Astrocyte of the hippocampus (primary cell): ENCODE measurements around the gene GAL3ST2.
"Not testable (repeated sequence)": the region's sequence is repeated elsewhere in the genome, so short reads cannot be mapped to it uniquely, and the experiment has no call there.

Experiments used
- DNase-seq: peaks from one replicate; pipeline ENCODE4 v3.0.0; 2011; ENCODE audit warnings: low read depth, low spot score

GAL3ST2 gene

DNA sequence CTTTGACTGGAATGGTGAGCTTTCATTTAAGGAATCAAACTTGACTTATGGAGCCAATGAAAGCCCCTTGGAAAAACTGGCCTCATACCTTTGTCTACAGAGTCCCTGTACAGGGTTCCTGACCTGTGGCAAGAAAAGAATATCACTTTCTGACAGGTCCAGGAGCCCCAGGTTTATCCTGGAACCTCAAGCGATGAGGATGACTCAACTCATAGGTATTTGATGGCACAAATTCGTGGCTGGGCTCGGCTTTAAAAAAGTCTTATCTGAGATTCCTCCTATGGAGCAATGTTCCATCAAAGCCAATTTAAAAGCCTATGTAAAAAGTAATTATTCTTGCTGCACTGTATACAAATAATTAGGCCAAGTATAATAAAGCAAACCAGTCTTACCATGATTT lies 14.8 kb downstream of the GAL3ST2 start:
- not testable (repeated sequence) for DNase-seq

DNA sequence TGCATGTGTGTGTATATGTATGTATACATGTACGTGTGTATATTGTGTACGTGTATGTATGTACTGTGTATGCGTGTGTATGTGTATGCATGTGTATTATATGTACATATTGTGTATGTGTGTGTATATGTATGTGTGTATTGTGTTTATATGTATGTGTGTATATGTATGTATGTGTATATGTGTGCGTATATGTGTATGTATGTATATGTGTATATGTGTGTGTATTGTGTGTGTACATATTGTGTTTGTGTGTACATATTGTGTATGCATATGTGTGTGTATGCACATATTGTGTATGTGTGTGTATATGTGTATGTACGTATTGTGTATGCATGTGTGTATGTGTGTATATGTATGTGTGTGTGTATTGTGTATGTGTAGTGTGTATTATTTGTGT lies 16.8 kb downstream of the GAL3ST2 start:
- DNase-seq, result no peak

DNA sequence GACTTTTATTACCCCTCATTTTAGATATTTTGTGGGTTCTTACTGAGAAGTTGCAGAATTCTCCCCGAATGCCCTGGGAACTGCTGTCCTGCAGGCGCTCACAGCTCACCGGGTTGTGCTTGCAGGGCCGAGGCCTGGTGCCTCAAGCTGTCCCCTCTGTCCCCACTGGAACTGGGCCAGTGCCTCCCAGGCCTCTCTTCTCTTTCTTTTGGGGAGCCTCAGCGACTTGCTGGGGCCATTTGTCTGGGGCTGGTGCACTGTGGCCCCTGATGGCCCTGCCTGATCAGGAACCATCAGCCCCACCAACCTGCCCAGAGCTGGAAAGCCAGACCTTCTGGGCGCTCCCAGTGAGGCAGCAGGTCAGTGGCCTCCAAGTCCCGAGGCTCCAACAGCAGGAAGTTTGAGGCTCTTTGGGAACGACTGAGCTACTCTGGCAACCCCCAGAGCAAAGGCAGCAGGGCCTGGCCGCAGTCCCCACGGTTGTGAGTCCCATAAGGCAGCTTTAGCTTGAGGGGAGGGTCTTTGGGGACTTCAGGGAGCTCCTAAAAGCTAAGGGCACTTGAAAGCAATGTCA lies 17.7 kb downstream of the GAL3ST2 start:
- no peak for DNase-seq

DNA sequence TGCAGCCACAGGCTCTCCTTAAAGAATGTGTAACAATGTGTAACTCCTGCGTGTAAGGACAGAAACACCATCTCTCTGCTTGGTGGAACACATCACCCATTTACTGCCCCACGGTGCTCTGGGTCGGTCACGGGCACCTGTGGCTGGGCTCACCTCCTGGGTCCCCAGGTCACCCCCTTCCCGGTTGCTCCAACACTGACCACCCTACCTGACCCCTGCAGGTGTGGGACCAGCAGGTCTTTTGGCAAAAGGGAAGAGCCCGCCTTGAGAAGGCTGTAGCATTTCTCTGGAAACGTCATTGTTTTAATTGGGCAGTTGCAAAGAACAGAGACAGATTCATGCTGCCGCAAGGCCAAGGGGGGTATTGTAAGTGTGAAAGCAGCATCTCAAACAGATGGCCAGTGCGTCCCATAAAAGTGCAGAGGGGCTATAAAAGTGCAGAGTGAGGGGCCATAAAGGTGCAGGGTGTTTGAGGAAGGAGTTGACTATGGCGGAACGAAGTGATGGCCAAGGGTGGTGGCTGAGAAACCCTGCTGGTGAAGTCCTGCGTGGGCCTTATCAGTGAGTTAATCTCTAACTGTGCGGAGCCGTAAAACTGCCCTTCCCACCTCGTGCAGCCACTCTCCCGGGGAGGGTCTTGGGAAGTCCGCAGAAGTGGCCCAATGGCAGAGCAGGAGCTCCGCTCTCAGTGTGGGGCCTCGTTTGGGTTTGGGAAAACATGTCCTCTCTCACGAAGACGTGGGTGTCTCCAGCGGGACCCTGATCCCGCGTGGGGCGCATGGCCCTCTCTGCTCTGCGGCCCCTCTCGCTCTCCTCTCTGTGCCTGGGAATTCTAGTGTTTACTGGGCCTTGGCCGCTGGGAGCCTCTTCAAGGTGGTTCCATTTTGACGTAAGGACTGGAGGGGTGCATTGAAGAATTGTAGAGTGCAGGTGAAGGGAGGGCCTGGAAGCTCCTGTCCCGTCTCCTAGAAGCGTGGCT lies 18.7 kb downstream of the GAL3ST2 start:
- no peak for DNase-seq

DNA sequence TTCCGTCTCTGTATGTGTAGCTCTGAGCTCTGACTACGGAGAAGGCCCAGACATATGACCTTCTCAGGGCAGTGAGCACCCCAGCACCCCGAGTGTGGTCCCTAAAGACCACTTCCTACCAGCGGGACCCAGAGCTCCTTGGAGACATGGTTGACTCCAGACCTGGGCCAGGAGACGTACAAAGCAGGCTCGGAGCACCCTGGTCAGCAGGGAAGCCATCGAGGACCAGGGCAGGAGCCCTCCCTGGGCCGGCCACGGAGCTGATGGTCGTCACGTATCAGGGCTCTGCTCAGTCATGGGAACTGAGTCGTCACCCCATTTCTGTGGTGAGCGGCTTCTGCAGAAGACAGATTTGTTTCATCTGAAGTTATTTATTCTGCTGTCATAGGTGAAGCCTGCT lies 19.6 kb downstream of the GAL3ST2 start:
- DNase-seq, result no peak

DNA sequence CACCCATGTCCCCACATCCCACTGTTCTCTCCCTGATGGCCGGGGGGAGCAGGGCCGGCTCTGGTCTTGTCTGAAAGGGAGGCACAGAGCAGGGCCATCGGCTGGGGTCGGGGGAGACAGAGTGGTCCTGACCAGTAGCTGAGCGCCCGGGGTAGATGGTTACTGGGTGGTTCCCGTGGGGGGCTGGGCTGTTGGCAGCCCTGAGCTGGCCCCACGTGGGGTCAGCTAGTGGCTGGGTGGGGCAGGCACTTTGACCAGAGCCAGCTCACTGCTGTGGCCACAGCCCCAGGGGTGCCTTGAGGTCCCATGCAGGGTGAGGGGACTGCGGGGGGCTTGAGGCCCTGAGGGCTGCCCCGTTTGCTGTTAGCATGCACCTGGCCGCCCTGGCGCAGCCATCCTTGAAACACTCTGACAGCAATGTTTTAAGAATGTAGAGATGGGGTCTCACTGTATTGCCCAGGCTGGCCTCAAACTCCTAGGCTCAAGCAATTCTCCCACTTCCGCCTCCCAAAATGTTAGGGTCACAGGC lies 20.1 kb downstream of the GAL3ST2 start:
- DNase-seq, result no peak

DNA sequence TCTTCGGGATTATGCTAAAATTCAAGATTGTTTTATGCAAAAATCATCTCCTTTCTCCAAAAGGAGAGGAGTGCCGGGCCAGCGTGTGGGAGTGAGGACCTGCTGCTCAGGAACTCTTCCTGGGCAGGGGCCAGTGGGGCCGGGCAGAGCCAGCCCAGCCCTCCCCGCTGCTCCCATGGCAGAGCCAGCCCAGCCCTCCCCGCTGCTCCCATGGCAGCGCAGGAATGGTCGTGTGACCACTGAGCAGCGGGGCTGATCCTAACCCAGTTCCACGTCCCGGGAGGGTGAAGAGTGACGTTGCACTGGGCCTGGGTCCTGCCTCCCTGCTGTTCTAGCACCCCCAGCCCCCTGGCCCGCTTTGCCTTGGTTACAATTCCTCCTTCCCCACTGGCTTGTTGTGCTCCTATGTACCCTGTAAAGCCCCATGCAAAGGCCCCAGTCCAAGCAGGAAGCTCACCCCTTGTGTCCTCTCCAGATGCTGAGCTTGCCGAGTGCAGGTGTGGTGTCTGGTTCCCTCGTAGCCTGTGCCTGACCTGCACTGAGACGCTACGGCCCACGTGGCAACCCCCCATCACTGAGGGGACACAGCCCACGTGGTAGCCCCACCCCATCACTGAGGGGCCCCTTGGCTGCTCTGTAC lies 20.9 kb downstream of the GAL3ST2 start:
- no peak for DNase-seq

DNA sequence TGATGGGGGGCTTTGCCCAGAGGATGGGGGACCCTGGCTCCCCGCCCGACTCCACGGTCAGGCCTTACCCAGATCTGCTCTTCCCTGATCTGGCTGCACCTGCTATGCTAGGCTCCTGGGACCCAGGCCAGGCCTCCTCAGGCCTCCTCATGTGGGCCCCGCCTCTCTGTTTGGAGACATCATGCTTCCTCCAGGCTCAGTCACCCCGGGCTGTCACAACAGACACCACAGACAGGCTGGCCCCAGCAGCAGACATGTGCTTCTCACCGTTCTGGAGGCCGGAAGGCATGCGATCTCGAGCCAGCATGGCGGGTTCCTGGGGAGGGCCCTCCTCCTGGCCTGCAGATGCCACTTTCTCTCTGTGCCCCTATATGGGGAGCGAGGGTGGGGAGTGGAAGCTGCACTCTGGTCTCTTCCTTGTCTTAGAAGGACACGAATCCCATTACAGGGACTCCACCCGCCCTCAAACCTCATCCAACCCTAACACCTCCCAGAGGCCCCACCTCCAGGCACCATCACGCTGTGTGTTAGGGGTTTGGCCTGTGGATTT lies 21.5 kb downstream of the GAL3ST2 start:
- DNase-seq, result no peak

DNA sequence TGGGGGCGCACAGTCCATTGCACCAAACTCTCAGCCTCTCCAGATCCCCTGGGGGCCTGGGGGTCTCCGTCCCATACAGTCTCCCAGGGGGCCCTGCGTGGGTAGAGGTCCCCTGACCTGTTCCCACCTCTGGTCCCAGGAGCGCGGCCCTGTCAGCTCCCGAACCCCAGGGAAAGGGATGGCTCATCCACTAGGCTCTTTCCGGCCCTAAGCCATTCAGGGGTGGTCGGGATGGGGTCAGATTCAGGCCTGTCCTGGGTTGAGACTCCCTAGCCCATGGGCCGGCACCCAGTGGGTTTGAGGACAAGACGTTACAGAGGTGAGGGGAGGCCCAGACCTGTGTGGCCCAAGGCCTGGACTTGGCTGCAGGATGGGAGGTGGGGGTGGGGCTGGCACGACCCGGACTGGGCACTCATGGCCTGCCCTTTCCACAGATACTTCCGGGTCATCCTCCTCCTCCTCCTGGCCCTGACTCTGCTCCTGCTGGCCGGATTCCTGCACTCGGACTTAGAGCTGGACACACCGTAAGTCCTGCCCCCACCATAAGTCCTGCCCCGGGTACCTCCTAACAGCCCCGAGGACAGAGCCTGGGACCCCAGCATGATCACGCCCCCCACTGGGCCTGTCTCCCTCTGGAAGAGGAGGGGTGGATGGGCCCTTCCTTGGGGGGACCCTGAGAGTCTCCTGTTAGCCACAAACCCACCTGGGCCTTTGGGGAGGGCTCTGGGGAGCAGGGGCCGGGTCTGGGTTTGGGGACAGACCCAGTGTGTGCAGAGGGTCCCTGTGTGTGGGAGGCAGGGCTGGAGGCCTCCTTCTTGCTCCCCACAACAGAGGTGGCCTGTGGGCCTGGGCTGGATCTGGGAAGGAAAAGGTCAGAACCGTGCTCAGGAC lies 22.3 kb downstream of the GAL3ST2 start:
- DNase-seq, result no peak

DNA sequence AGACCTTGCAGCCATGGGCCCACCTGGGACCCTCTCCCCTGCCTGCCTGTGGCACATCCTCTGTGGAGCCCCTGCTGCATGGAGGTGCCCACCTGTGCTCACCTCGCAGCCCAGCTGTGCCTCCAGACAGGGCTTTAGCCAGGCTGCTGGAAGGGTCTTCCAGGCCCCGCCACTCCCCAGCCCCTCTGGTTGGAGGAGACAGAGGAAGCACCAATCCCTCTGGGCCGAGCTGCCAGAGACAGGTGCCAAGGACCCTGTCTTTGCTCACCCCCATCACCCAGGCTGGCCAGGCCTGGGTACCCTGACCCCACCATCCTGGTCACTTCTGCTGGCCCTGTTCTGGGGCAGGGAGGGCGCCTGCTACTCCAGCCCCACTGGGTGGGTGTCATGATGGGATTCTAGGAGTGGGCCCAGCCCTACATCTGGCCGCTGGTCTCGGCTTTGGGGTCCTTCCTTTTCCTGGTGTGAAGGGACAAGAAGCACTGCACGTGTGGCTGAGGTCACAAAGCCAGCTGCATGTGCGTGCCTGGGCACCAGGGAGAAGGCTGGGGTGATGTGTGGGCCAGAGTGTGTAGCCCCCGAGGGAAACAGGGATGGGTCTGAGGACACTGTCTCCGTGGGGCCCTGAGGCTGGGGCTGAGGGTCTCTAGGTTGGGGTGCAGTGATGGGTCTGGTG lies 23.0 kb downstream of the GAL3ST2 start:
- no peak for DNase-seq

DNA sequence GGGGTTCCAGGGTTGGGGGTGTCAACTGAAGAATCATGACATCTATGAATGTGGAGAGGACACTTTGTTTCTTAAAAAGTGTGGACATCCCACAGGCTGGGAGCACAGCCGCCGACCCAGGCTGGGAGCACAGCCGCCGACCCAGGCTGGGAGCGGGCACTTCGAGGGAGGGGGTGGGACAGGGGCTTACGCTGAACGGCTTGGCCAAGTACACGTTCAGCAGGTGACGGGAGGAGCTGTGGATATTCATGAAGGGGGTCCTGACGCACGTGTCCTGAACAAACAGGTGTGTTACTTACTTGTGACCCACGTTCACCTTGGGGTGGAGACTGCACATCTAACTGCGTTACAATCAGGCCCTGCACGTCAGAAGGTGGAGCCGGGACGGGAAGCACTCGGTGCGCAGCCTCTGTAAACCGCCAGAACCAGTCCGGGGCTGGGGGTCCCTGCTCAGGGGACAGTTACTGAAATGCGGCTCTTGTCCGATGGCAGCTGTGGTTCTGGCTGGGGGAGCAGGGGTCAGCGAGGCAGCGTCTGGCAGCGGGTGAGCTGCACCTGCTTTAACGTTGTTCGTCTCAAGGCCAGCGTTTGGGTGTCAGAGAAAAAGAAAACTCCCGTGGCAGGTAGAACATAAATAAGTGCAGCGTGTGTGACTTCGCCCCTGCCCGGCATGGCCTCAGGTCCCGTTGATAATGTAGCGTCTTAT lies 23.7 kb downstream of the GAL3ST2 start:
- DNase-seq, result not testable (repeated sequence)

DNA sequence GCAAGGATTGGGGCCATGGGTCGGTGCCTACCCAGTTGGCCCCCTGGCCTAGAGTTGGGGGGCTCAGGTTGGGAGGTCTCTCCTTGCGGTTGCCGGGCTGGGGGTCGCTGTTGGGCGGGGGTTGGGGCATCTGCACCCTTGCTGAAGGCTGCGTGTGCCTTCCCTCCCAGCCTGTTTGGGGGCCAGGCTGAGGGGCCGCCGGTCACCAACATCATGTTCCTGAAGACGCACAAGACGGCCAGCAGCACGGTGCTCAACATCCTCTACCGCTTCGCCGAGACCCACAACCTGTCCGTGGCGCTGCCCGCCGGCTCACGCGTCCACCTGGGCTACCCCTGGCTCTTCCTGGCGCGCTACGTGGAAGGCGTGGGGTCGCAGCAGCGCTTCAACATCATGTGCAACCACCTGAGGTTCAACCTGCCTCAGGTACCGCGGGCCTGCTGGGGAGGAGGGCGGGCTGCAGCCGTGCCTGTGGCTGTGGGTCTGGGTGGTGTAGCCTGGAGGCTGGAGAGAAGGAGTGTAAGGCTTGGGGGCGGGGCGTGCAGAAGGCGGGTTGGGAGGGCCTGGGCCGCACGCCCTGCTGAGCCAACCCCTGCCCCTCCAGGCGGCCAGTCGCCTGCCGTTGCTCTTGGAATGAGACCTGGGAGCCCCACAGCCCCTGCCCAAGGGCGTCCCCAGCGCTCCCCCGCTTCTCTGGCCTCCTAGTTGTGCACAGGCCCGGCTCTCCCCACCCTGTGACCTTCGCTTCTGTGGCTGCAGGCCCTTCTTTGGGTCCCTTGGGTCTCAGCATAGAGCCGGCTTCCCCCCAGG lies 25.2 kb downstream of the GAL3ST2 start:
- DNase-seq, result no peak

DNA sequence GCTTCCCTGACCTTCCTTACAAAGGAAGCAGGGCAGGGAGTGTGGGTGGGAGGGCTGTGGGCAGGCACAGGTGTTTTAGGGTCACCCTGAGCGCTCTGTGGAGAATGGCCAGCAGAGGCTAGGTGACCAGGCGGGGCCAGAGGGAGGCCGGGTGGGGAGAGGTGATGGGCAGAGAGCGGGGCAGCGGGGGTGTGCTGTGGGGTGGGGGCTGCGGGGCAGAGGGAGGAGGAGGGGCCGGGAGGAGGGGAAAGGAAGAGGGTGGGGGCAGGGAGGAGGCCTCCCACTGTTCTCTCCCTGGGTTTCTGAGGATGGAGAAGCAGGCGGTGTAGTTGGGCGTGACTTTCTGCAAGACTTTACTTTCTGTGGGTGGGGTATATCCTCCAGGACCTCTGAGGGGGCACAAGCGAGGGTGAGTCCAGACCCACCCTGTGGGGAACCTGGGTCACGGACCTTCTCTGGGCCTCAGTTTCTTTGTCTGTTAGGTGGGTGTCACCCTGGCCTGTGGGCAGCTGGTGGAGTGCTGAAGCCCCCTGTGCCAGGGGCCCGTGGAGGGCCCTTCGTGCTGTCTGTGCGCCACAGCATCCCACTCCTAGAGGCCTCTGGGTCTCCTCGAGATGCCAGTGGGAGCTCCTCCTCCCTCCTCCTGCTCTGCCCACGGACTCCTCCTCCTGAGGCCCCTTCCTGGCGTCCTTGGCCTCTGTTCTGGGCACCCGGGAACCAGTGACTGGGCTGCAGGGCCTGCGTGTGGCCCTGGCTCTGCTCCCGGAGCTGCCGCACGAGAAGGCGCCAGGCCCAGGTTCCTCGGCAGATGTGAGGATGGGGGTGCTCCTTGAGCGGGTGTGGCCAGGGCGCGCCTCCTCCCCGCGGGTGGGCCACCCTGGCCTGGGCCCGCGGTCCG lies 26.0 kb downstream of the GAL3ST2 start:
- DNase-seq, result no peak

DNA sequence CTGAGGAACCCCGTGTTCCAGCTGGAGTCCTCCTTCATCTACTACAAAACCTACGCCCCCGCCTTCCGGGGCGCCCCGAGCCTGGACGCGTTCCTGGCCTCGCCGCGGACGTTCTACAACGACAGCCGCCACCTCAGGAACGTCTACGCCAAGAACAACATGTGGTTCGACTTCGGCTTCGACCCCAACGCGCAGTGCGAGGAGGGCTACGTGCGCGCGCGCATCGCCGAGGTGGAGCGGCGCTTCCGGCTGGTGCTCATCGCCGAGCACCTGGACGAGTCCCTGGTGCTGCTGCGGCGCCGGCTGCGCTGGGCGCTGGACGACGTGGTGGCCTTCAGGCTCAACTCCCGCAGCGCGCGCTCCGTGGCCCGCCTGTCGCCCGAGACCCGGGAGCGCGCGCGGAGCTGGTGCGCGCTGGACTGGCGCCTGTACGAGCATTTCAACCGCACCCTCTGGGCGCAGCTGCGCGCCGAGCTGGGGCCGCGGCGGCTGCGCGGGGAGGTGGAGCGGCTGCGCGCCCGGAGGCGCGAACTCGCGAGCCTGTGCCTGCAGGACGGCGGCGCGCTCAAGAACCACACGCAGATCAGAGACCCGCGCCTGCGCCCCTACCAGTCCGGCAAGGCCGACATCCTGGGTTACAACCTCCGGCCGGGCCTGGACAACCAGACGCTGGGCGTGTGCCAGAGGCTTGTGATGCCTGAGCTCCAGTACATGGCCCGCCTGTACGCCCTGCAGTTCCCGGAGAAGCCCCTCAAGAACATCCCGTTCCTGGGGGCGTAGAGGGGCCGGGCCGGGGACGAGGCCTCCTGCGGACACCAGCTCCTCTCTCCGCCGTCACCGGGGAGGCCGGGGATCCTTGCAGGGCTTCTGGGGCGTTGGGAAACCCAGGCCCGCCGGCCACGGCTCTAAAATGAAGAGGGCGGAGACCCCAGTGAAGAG lies 27.0 kb downstream of the GAL3ST2 start:
- DNase-seq, result peak; percentile 78

DNA sequence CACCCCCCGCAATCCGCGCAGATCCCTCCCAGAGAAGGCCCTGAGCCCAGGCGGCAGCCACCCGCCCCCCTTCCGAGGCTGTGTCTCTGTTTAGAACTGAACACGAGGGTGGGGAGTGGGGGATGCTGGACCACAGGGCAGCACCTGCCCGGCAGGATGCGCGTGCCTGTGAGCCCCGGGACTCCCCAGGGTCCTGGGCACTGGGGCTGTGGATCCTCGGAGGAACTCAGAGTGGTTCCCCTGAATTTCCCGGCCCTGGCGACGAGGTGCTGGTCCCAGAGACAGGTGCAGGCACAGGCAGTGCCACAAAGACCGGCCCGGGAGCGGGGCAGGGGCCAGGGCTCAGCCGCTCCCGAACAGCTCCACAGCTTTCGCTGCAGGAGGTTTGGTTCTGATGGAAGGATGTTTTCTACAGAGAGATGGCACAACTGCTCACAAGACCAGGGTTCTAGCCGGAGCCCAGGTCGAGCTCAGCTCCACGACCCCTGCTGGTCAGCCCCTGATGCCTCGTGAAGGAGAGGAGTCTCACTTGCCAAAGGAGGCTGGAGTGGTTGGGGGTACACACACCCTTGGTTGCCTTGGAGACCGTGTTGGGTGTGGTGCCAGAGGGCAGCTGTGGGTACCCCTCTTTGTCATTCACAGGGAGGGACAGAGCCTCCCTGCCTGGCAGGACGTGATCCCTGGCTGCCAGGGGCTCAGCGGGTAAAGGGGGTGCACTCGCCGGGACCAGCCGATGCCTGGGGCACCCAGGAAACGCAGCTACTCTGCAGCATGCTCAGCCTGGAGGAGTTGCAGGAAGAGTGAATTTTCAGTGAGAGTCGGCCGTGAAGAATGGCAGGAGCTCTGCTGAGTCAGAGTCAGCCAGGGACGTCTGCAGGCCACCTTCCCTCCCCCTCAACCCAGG lies 28.0 kb downstream of the GAL3ST2 start:
- DNase-seq, result peak; percentile 33

DNA sequence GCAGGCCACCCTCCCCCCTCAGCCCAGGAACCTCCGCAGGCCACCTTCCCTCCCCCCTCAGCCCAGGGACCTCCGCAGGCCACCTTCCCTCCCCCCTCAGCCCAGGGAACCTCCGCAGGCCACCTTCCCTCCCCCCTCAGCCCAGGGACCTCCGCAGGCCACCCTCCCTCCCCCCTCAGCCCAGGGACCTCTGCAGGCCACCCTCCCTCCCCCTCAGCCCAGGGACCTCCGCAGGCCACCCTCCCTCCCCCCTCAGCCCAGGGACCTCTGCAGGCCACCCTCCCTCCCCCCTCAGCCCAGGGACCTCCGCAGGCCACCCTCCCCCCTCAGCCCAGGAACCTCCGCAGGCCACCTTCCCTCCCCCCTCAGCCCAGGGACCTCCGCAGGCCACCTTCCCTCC lies 29.6 kb downstream of the GAL3ST2 start:
- DNase-seq, result not testable (repeated sequence)
